Kidney epithelial cell (primary cell): ENCODE results near the gene GID8. TPM values are rescaled to one million over a fixed set of nuclear protein-coding genes. Genes with fewer than 3 reads are reported as not detected.

Experiments used
- DNase-seq: peaks from one replicate; pipeline ENCODE4 v3.0.0-alpha.2; 2010; ENCODE audit warnings: low read depth
- H3K27me3 ChIP-seq: 2 replicates; pipeline ENCODE4 v1.6.0; 2011; ENCODE audit warnings: low read length; ENCODE audit not compliant: control insufficient read depth, insufficient read depth
- H3K36me3 ChIP-seq: 2 replicates; pipeline ENCODE4 v1.5.1; 2011; ENCODE audit warnings: low read length; ENCODE audit not compliant: control insufficient read depth, insufficient read depth
- H3K4me3 ChIP-seq: 2 replicates; pipeline ENCODE4 v1.5.1; 2011; ENCODE audit warnings: low read depth, mild to moderate bottlenecking, control low read depth, low read length
- total RNA-seq: library from RNA; depleted of rRNA; stranded (reverse); fragments of >200 nt; gene quantifications from 2 replicates; pipeline ENCODE4 v1.2.3, GENCODE V29; 2015
- TF ChIP-seq, protein P1 (sequence below): IDR thresholded peaks from 2 replicates; pipeline ENCODE4 v1.5.1; 2011; ENCODE audit warnings: mild to moderate bottlenecking, moderate library complexity, low read length, control low read depth, inconsistent platforms; ENCODE audit not compliant: insufficient read depth, poor library complexity, severe bottlenecking

GID8 gene
- total RNA-seq, 1 donor from 2014 or later = 32.9 TPM

DNA sequence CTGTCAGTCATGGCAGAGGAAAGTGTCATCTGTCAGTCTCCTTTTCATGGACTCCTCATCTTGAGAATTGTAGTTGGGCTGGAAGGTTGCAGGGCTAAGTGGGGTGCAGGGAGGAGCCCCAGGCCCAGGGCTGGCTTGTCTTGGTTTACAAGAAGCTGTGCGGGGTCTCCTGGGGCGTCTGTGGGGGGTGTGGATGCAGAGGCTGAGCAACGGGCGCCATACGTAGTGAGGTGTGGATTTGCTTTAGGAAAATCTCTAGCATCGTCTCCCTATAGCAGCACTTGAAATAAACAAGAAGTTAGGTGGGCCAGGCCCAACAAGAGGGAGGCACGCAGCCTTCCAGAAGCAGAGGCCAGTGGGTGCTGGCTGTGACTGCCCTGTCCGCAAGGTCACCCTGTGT is 12.8 kb downstream of the GID8 start:
- H3K4me3 ChIP-seq = no peak overlapping the region
- DNase-seq = no peak
- no peaks in the 10 kb centered on the region for H3K27me3 ChIP-seq
- TF ChIP-seq, protein P1, sequence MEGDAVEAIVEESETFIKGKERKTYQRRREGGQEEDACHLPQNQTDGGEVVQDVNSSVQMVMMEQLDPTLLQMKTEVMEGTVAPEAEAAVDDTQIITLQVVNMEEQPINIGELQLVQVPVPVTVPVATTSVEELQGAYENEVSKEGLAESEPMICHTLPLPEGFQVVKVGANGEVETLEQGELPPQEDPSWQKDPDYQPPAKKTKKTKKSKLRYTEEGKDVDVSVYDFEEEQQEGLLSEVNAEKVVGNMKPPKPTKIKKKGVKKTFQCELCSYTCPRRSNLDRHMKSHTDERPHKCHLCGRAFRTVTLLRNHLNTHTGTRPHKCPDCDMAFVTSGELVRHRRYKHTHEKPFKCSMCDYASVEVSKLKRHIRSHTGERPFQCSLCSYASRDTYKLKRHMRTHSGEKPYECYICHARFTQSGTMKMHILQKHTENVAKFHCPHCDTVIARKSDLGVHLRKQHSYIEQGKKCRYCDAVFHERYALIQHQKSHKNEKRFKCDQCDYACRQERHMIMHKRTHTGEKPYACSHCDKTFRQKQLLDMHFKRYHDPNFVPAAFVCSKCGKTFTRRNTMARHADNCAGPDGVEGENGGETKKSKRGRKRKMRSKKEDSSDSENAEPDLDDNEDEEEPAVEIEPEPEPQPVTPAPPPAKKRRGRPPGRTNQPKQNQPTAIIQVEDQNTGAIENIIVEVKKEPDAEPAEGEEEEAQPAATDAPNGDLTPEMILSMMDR = no peak
- H3K36me3 ChIP-seq = peaks cover 5% of the 10 kb centered on the region

DNA sequence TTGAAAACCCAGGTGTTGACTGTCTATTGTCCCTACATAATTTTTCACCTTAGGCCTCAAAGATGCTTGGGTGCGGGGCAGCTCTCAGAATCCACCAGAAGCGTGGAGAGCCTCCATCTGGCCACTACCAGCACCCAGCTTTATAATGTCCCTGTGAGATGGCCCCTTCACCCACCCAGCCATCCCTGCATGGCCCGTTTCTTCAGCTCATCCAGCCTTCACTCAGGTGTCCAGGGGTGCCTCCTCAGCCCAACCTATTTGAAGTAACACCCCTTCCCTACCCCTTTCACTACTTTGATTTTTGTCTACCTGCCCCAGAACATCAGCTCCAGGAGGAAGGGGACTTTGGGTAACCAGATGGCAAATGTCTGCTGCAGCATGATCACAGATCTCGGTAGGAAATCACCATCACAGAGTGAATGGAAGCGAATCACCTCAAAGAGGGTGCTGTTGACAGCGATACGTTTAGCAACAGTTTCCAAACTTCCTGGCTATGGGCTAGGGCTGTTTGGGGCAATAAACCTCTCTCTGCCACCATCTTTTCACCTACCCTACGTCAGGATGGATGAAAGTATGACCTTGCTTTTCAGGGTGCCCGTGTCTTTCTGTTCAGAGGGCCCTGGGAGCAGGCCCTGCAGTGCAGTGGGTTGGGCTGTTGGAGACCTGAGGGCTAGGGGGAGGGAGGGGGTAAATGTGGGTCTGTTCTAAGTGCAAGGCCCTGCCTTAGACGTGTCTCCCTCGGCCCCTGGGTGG is 13.4 kb downstream of the GID8 start:
- Histone ChIP-seq H3K4me3 (no peak overlapping the region), H3K27me3 (no peaks in the 10 kb centered on the region), H3K36me3 (peaks cover 3% of the 10 kb centered on the region)
- TF ChIP-seq, protein P1 = no peak
- DNase-seq = no peak

DNA sequence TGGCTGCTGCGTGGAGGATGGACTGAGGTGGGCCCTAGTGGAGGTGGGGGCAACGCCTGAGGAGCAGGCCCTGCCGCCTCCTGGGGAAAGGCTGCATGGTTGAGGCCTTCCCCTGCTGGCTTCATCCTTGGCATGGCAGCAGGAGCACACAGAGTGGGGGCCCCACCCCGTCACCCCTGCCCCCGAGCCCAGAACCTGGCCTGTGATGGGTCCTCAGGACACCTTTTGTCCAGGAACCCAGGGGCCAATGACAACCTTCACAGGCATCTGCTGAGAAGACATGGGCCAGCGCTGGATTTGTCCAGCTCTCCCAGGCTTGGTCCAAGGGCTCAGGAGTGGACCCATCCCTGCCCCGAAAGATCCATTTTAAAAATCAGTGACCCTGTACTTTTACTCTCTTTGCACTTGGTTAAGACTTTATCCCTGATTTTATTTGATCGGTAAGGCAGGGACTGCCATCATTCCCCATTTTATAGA is 14.0 kb downstream of the GID8 start:
- no peak for DNase-seq
- Histone ChIP-seq H3K4me3 (peak overlapping the region; percentile 24), H3K36me3 (peaks cover 2% of the 10 kb centered on the region), H3K27me3 (no peaks in the 10 kb centered on the region)
- TF ChIP-seq, protein P1 = no peak

DNA sequence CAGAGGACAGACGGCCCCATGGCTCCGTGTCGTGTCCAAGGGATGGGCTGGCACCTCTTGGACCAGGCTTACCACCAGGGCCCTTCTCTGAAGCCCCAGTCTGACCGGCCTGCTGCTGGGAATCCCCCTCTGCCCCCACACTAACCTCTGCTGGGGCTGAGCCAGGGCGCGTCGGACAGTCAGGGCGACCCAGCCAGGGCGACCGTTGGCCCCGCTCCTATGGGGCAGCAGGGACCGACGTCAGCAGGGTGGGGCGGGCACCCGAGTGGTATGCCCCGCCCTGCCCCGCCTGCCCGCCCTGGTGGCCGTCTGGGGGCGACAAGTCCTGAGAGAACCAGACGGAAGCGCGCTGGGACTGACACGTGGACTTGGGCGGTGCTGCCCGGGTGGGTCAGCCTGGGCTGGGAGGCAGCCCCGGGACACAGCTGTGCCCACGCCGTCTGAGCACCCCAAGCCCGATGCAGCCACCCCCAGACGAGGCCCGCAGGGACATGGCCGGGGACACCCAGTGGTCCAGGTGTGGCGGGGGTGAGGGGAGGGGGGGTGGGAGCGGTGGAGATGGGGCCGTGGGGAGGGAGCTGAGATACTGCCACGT is 14.5 kb downstream of the GID8 start, which contains the start of gene SLC17A9:
Gene SLC17A9 (plus strand): TSS at position 337 of the 595 bp plus-strand sequence. CDS start 122 bp downstream, at position 459.
- peak within 1 kb of the TSS; percentile 24 for H3K4me3 ChIP-seq
- DNase-seq = no peak

DNA sequence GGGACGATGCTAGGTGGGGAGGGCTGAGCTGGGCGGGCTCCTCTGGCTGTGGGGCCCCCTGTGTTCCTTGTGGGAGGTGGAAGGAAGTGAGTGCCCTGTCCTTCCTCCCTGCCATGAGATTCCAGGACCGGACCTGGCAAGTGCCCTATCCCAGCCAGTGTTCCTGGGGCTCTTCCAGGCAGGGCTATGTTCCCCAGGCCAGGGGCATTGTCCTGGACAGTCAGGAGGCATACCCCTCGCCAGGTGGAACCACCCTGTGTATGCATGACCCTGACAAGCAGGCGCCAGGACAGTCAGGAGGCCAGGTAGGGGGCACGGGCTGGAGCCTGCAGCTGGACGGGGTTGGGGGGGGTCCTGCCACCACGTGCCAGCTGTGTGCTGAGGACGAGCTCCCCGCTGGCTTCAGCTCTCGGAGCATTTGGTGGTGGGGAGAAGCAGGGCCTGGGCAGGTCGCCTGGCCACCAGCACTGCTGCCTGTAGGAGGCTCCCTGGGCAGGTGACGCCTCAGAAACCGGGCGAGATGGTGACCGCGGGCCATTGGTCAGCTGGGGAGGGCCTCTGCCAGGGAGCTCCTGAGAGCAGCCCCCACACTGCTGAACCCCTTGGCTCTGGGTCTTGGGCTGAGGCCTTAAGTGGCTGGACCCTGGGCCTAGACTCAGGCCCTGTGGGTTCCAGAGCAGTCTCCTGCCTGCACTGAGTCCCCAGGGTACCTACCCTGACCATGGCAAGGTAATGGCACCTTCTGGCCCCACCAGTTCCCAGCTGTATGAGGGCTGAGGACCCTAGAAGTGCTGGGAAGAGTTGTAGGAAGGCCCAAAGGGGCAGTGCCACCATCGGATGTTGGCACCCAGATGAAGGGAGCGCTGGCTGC is 15.3 kb downstream of the GID8 start:
- no peak for DNase-seq
- TF ChIP-seq, protein P1 = no peak
- Histone ChIP-seq H3K36me3 (no peaks in the 10 kb centered on the region), H3K27me3 (no peaks in the 10 kb centered on the region), H3K4me3 (peak overlapping the region; percentile 24)

More for the DNA sequence above, 14.5 kb downstream of the GID8 start, which contains the start of gene SLC17A9:
- no peaks in the 10 kb centered on the region for H3K27me3 ChIP-seq
- TF ChIP-seq, protein P1 = no peak
- H3K36me3 ChIP-seq = no peaks in the 10 kb centered on the region
